Effector memory CD8-positive, alpha-beta T cell (primary cell): ENCODE results near the gene OR51E2.

Experiments used
- ATAC-seq: fragments of 150-1000 bp; cut with Tn5 transposase; replicated peaks from 2 replicates; pipeline ENCODE4 v1.10.0; 2021; ENCODE audit warnings: mild to moderate bottlenecking, moderate library complexity
- DNase-seq, 3 experiments: peaks; one replicate each; pipeline ENCODE4 v3.0.0; 2021
- H3K27ac Mint-ChIP-seq, 2 donors: one replicate each; pipeline ENCODE4 v1.8.0; 2022; ENCODE audit warnings: mild to moderate bottlenecking in 2 of 2, mixed read lengths in 2 of 2, moderate library complexity in 2 of 2
- H3K27me3 Mint-ChIP-seq, 2 donors: one replicate each; pipeline ENCODE4 v1.8.0; 2022; ENCODE audit warnings: mixed read lengths in 2 of 2
- H3K36me3 Mint-ChIP-seq: one replicate; pipeline ENCODE4 v1.8.0; 2022; ENCODE audit warnings: mild to moderate bottlenecking, moderate library complexity, mixed read lengths; ENCODE audit not compliant: insufficient read depth
- H3K4me1 Mint-ChIP-seq, 2 donors: one replicate each; pipeline ENCODE4 v1.8.0; 2022; ENCODE audit warnings: low read depth in 2 of 2, mixed read lengths in 2 of 2
- H3K4me3 Mint-ChIP-seq, 2 donors: one replicate each; pipeline ENCODE4 v1.8.0; 2022; ENCODE audit warnings: mild to moderate bottlenecking in 2 of 2, mixed read lengths in 2 of 2, moderate library complexity in 2 of 2
- H3K9me3 Mint-ChIP-seq, 2 donors: one replicate each; pipeline ENCODE4 v1.8.0; 2022; ENCODE audit warnings: mixed read lengths in 2 of 2

The OR51E2 gene

DNA sequence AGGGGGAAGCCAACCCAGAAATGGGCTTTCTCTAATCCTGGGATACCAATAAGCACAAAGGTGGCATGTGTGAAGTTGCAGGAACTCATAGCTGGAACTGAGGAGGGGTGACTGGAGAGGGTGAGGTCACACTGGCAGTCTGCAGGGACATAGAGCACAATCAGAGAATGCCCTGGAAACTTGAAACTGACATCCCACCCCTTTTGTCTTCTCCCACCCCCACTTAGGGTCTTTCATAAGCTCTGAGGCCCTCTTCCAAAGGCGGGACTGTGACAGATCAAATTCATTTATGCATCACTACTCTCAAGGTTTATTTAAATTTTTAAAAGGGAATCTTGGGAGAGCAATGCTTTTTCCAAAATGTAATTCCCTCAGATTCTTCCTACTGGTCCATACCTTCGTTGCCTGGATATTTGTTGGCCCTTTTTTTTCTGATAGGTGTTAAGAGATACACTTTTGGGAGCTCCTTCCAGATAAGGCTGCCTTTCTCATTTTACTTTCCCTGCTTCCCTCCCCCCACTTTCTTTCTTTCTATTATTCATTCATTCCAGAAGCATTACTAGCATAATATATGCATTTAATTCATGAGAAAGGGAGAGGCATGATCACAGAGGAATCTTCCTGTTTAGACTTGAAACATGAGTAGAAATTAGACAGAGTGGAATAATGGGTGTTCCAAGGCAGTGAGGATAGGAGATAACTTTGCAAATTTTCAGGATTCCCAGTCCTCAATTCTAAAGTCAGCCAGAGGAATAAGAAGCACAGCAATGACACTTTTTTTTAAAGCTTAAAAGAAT, 14.8 kb downstream of the OR51E2 start:
- H3K27me3 Mint-ChIP-seq = peaks cover 0 to 12% of the 10 kb centered on the region in 2 donors
- DNase-seq = no peak
- no peak for ATAC-seq
- no peaks in the 10 kb centered on the region for H3K9me3 Mint-ChIP-seq
- H3K36me3 Mint-ChIP-seq = no peaks in the 10 kb centered on the region
- H3K4me1 Mint-ChIP-seq = no peaks in the 10 kb centered on the region
- H3K27ac Mint-ChIP-seq = no peak overlapping the region
- no peak overlapping the region for H3K4me3 Mint-ChIP-seq

DNA sequence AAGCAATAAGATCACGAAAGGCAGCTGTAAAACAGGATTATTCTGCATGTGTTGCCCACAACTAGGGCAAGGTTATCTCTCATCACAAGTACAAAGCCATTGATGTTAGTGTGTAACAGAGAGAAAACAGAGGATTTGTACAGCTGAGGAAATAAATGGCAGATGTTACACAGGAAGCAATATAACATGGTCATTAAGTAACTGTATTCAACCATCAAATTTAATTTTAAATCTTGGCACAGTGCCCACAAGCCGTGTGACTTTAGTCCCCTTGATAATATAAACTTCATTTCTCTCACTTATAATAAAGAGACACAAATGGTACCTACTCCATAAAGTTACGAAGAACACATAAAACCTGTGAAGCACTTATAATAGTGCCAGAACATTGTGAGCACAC, 17.3 kb downstream of the OR51E2 start:
- no peak overlapping the region for H3K27ac Mint-ChIP-seq
- DNase-seq (no peak), ATAC-seq (no peak)
- H3K4me3 Mint-ChIP-seq = no peak overlapping the region
- H3K9me3 Mint-ChIP-seq = no peaks in the 10 kb centered on the region
- H3K36me3 Mint-ChIP-seq = no peaks in the 10 kb centered on the region
- no peaks in the 10 kb centered on the region for H3K4me1 Mint-ChIP-seq
- H3K27me3 Mint-ChIP-seq = peaks cover 5 to 12% of the 10 kb centered on the region in 2 donors

DNA sequence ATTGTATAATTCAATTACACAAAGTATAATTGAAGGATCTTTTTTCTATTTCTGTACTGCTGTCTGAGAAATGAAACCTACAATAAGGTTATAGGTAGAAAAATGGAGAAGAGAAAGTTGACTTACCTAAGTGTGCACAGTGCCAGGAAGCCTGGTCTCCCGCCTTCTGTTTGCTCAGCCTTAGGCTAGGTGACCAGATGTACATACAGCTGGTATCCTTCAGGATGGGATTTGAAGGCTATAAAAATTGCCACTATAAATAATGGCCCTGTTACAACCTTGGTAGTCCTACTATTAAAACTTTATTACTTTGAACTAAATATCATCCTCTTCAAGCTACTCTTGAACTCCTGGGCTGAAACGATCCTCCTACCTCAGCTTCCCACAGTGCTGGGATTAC, 19.7 kb downstream of the OR51E2 start:
- Mint-ChIP-seq H3K4me1 (no peaks in the 10 kb centered on the region), H3K36me3 (no peaks in the 10 kb centered on the region), H3K4me3 (no peak overlapping the region), H3K9me3 (no peaks in the 10 kb centered on the region), H3K27ac (no peak overlapping the region), H3K27me3 (peaks cover 16 to 26% of the 10 kb centered on the region in 2 donors)
- DNase-seq (no peak), ATAC-seq (no peak)

DNA sequence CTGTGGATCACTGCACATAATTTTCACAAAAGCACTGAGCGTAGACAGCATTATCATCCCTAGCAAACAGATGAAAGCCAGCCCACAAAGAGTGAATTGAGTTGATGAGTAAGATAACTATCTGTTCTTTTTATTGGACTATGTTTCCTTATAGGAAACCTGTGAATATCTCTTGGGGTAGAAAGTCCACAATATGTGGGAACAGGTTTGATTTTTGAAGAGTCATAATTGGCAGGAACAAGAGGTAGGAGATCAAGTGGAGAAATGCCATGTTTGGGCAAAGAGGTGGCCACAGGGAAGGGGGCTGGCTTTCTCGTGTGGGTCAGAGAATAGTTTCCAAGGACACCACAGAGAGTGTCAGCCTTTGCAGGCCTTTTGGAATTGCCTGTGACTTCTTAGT, 23.9 kb downstream of the OR51E2 start:
- DNase-seq (no peak), ATAC-seq (no peak)
- no peaks in the 10 kb centered on the region for H3K4me1 Mint-ChIP-seq
- H3K27me3 Mint-ChIP-seq = peaks cover 18 to 32% of the 10 kb centered on the region in 2 donors
- H3K4me3 Mint-ChIP-seq = no peak overlapping the region
- no peaks in the 10 kb centered on the region for H3K9me3 Mint-ChIP-seq
- no peak overlapping the region for H3K27ac Mint-ChIP-seq
- no peaks in the 10 kb centered on the region for H3K36me3 Mint-ChIP-seq

DNA sequence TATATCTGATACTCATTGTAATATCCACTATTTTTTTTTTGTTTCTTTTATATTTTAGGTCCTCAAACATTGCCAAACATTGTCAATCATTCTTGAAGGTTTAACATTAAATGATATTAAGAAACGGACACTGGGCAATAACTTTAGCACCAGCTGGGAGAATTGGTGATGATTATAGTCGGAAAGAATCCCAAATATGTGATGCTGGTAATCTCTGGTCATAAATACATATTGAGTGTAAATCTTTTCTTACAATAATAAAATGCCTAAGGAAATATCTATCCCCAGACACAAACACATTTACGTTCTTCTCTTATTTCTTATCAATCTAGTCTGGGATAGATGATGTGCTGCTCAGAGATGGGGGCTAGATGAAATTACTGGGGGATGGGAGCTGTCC, 25.2 kb downstream of the OR51E2 start:
- ATAC-seq (no peak), DNase-seq (no peak)
- Mint-ChIP-seq H3K4me1 (no peaks in the 10 kb centered on the region), H3K9me3 (no peaks in the 10 kb centered on the region), H3K36me3 (no peaks in the 10 kb centered on the region), H3K4me3 (no peak overlapping the region), H3K27ac (no peak overlapping the region), H3K27me3 (peaks cover 18 to 32% of the 10 kb centered on the region in 2 donors)

DNA sequence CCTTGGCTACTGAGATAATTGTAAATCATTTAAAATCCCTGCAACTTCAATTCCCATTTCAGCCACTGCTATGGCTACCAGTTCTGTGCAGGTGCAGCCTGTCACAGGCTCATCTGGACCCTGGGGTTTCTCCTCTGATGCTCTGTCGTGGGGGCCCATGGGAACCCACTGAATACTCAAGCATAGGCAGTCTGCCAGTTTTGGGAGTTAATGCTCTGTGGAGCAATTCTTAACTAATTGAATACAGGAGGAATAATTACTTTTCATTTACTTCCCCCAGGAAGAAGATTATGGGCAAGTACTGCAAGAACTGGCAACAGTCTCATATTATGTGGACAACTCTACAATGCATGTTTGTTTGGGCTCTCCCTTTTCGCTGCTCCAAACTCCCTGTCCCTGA, 25.9 kb downstream of the OR51E2 start:
- no peaks in the 10 kb centered on the region for H3K36me3 Mint-ChIP-seq
- no peak for ATAC-seq
- H3K4me3 Mint-ChIP-seq = no peak overlapping the region
- DNase-seq = no peak
- peaks cover 18 to 31% of the 10 kb centered on the region in 2 donors for H3K27me3 Mint-ChIP-seq
- no peaks in the 10 kb centered on the region for H3K4me1 Mint-ChIP-seq
- H3K27ac Mint-ChIP-seq = no peak overlapping the region
- H3K9me3 Mint-ChIP-seq = no peaks in the 10 kb centered on the region

DNA sequence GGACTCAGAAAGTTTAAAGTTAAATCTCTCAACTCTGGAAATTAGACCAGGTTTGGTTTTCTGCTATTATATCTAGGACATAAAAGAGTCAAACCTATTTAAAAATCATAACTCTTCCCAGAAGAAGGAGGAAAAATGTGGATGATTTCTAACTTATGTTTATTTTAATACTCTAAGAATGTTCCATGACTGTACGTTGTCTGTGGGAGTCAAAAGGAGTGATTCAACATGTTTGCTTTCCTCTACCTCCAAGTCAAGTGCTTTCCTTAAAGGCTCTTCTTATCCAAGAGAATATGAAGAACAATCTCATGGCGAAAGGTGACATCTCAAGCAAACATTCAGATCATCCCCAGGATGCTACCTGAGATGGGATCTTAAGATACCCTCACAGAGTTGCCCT, 32.2 kb downstream of the OR51E2 start:
- ATAC-seq (no peak), DNase-seq (no peak)
- H3K9me3 Mint-ChIP-seq = no peaks in the 10 kb centered on the region
- peaks cover 12 to 30% of the 10 kb centered on the region in 2 donors for H3K27me3 Mint-ChIP-seq
- no peaks in the 10 kb centered on the region for H3K36me3 Mint-ChIP-seq
- H3K27ac Mint-ChIP-seq = no peak overlapping the region
- no peaks in the 10 kb centered on the region for H3K4me1 Mint-ChIP-seq
- H3K4me3 Mint-ChIP-seq = no peak overlapping the region

DNA sequence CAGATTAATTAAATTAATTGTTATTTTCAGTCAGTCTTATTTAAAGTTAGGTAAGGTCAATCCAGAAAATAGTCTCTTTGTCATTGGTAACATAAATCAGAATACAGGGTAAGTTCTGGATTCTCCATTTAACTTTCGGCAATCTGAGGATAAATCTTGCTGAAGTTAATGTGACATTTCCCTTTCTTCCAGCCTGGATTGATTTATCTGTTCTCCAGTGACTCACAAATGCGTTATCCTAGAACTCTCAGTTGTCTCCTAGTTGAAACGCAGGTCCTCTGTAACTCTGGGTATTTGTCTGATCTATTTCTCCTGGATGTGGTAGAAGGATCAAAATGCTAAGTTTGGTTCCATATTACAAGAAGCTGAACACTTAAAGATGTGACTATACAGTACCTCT, 32.9 kb downstream of the OR51E2 start:
- H3K9me3 Mint-ChIP-seq = no peaks in the 10 kb centered on the region
- H3K4me3 Mint-ChIP-seq = no peak overlapping the region
- H3K27me3 Mint-ChIP-seq = peaks cover 17 to 30% of the 10 kb centered on the region in 2 donors
- no peaks in the 10 kb centered on the region for H3K36me3 Mint-ChIP-seq
- DNase-seq (no peak), ATAC-seq (no peak)
- no peaks in the 10 kb centered on the region for H3K4me1 Mint-ChIP-seq
- no peak overlapping the region for H3K27ac Mint-ChIP-seq

DNA sequence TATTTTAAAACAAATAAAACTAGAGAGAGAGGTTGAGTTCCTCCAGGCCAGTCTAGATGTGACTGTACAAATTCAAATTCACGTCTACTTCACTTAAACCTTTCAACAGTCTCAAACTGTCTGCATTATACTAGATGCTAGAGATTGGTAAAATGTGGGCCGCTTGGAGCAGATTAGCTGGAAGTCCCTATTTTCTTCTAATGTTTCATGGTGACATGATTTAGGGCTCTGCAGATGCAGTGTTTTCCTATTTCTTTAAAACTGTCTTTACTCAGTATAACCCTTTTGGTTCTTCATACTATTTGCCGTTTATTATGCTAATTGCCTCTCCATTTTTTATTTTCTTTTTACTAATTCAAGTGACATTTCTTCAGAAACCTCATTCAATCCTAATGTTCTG, 33.5 kb downstream of the OR51E2 start:
- Mint-ChIP-seq H3K4me3 (no peak overlapping the region), H3K4me1 (no peaks in the 10 kb centered on the region), H3K27ac (no peak overlapping the region), H3K36me3 (no peaks in the 10 kb centered on the region), H3K9me3 (no peaks in the 10 kb centered on the region), H3K27me3 (peaks cover 17 to 30% of the 10 kb centered on the region in 2 donors)
- ATAC-seq (no peak), DNase-seq (no peak)

DNA sequence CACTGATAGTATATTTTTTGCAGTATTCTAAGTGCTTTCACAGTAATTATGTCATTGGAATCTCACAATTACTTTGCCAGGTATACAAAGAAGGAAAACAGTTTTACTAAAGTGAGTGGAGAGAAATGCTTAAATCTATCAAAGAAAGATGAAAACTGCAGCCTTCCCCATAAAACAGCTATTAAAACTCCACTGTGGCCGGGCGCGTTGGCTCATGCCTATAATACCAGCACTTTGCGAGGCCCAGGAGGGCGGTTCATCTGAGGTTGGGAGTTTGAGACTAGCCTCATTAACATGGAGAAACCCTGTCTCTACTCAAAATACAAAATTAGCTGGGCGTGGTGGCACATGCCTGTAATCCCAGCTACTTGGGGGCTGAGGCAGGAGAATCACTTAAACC, 34.8 kb downstream of the OR51E2 start:
- no peaks in the 10 kb centered on the region for H3K36me3 Mint-ChIP-seq
- no peak overlapping the region for H3K27ac Mint-ChIP-seq
- ATAC-seq (no peak), DNase-seq (no peak)
- H3K4me1 Mint-ChIP-seq = no peaks in the 10 kb centered on the region
- peaks cover 17 to 30% of the 10 kb centered on the region in 2 donors for H3K27me3 Mint-ChIP-seq
- H3K9me3 Mint-ChIP-seq = no peaks in the 10 kb centered on the region
- no peak overlapping the region for H3K4me3 Mint-ChIP-seq

DNA sequence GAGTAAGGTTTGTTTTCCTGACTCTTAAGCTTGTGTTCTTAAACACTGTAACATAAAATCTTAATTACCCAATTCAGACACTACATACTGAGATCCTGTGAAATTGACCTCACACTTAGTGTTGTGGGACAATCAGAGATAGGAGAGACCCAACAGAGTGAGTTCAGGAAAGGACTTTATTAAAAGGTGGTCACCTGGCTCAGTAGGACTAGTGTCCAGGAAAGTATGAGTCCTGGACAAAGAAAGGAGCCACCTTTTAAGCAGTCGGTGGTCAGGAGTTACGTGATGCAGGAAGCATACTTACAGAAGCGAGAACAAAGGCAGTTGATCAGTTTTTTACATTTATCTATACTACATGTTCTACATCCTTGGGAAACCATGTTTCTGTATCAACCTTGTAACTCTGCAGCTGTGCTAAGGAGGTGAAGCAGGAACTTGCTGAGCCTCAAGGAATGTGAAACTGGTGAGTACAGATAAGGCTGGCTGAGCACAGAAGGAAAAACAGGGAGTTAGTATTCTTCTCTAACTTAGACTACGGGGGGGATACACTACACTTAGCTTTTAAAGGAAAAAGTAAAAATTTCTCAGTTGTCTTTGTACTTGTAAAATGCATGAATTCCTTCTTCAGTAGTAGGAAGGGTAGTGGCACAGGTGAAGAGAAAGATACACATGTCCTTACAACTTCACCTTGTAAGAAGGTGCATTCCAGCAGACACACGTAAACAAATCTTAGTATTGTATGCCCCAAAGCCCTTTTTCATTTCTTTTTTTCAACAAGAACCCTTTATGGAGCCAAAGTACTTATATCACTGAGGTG, 38.8 kb downstream of the OR51E2 start:
- no peaks in the 10 kb centered on the region for H3K9me3 Mint-ChIP-seq
- H3K4me1 Mint-ChIP-seq = peaks cover 0 to 4% of the 10 kb centered on the region in 2 donors
- DNase-seq (no peak), ATAC-seq (no peak)
- H3K27me3 Mint-ChIP-seq = peaks cover 22 to 23% of the 10 kb centered on the region in 2 donors
- H3K4me3 Mint-ChIP-seq = no peak overlapping the region
- H3K36me3 Mint-ChIP-seq = no peaks in the 10 kb centered on the region
- H3K27ac Mint-ChIP-seq = no peak overlapping the region

DNA sequence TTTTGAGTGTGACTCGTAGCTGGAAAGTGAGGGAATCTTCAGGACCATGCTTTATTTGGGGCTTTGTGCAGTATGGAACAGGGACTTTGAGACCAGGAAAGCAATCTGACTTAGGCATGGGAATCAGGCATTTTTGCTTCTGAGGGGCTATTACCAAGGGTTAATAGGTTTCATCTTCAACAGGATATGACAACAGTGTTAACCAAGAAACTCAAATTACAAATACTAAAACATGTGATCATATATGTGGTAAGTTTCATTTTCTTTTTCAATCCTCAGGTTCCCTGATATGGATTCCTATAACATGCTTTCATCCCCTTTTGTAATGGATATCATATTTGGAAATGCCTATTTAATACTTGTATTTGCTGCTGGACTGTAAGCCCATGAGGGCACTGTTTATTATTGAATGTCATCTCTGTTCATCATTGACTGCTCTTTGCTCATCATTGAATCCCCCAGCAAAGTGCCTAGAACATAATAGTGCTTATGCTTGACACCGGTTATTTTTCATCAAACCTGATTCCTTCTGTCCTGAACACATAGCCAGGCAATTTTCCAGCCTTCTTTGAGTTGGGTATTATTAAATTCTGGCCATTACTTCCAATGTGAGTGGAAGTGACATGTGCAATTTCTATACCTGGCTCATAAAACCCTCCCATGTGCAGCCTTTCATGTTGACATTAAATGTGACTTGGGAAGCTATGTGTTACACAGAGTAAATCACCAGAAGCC, 42.9 kb downstream of the OR51E2 start:
- ATAC-seq = peak; percentile 42
- peaks cover 2 to 7% of the 10 kb centered on the region in 2 donors for H3K9me3 Mint-ChIP-seq
- DNase-seq = no peak
- peaks cover 0 to 4% of the 10 kb centered on the region in 2 donors for H3K4me1 Mint-ChIP-seq
- no peak overlapping the region for H3K27ac Mint-ChIP-seq
- peaks cover 7 to 10% of the 10 kb centered on the region in 2 donors for H3K27me3 Mint-ChIP-seq
- H3K4me3 Mint-ChIP-seq = no peak overlapping the region
- H3K36me3 Mint-ChIP-seq = peaks cover 4% of the 10 kb centered on the region

DNA sequence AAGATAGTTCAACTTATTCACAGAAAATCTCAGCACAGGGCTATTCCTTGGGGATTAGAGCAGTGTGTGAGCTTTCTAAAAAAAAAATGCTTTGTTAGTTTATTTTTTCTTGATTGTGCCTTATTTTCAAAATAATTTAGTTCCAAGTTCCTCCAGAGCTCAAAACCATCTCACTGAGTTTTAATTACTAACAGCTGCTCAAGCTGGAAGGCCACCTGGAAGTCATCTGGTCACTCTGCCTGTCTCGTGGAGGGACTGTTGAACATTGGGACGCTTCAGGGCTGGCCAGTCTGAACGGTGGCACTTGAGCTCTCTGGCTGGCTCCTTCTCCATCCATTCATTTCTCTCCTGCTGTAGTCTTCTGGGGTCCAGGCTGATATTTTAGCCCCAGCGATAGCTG, 49.9 kb downstream of the OR51E2 start:
- Mint-ChIP-seq H3K27ac (no peak overlapping the region), H3K4me3 (no peak overlapping the region)

More for the DNA sequence above, 49.9 kb downstream of the OR51E2 start:
- Mint-ChIP-seq H3K27me3 (peaks cover 20 to 22% of the 10 kb centered on the region in 2 donors), H3K36me3 (peaks cover 4% of the 10 kb centered on the region), H3K4me1 (no peaks in the 10 kb centered on the region), H3K9me3 (peaks cover 0 to 2% of the 10 kb centered on the region in 2 donors)
- DNase-seq = no peak
- ATAC-seq = no peak
